Fibroblast of skin of scalp (primary cell): ENCODE data around the gene ZBTB43.

ENCODE experiments used
- DNase-seq: peaks from one replicate; pipeline ENCODE4 v3.0.0-alpha.2; 2013

The ZBTB43 gene

GRCh38 chr9:126830827-126831226 lies 26.0 kb downstream of the ZBTB43 start:
- DNase-seq = no peak

GRCh38 chr9:126832440-126832839 lies 27.6 kb downstream of the ZBTB43 start:
- no peak for DNase-seq

DNA sequence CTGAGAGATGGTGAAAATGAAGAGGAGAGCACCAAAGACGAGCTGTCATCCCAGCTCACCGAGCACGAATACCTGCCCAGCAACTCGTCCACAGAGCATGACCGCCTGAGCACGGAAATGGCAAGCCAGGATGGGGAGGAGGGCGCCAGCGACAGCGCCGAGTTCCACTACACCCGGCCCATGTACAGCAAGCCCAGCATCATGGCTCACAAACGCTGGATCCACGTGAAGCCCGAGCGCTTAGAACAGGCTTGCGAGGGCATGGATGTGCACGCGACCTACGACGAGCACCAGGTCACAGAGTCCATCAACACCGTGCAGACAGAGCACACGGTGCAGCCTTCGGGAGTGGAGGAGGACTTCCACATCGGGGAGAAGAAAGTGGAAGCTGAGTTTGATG lies 28.2 kb downstream of the ZBTB43 start:
- no peak for DNase-seq

GRCh38 chr9:126833710-126834345 lies 29.0 kb downstream of the ZBTB43 start:
- DNase-seq = no peak

DNA sequence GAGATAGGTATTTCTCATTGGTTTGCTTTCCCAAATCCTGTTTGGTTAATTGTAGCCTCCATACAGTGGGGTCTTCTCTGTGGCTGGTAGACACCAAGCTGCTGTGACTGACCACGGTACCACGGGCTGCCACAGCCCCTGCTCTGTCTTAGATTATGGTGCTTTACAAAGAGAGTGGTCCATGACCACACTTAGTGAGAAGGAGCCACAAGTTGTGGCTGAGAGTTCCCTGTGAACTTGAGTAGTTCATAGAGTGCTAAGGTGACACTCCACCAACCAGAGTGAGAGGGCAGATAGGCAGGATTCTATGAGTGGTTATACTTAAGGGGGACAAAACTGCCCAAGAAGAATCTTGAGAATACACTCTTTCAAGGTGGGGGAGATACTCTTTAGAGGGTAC lies 29.8 kb downstream of the ZBTB43 start:
- DNase-seq = no peak

DNA sequence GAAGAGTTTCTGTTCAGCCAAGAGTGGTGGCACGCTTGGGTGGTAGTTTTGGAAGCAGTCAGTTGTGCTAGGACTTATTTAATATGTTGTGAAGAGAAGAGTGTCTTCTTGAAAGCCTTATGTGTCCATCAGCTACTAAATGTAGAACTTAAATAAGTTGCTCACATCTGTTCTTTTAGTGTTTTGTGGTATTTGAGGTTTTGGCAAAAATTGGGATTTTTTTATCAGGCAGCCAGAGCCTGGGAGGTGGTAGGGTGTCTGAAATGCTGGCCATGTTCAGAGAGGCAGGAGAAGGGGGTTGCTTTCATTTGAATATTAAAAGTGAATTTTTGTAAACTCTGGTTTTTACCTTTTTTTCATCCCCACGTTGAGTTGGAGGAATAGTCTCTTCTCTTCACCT lies 31.4 kb downstream of the ZBTB43 start:
- peak; percentile 20 for DNase-seq

GRCh38 chr9:126838055-126838811 lies 33.4 kb downstream of the ZBTB43 start:
- DNase-seq = no peak

DNA sequence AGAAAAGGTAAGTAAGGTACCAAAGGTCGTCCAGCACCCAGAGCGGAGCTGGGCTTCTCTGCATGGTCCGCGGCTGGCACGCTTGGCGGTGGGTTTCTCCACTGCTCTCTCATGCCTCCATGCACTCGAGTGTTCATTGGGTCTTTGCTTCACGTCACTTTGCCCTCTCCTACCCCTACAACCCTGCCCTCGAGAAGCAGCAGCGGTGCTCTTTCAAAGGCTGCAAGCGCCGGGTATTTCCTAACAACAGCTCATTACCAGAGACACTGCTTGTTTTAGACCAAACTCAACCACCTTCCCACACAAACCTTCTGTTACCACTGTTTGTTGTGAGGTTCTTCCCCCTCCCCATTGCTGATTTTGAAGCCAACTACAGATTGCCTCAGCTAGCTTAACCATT lies 34.1 kb downstream of the ZBTB43 start:
- DNase-seq = no peak

DNA sequence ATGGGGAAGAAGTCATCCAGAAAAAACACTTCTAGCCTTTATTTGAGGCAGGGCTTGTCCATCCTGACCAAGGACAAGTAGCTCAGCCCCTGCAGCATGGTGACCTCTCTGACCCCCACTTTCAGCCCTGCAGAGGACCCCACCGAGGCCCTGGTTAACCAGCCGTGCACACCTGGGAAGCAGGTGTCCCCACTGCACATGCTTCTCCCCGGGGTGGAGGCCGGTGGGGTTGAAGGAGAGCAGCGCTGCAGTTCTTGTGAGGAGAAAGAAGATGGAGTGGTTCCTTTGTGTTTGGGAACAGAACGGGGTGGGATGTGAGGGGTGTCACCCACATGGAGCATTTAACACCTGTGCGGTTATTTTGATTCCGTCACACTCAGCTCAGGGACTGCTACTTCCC lies 34.5 kb downstream of the ZBTB43 start:
- no peak for DNase-seq

- DNase-seq = no peak
Measured at GRCh38 chr9:126842220-126842842, 37.5 kb downstream of the ZBTB43 start.

GRCh38 chr9:126842977-126843799 lies 38.3 kb downstream of the ZBTB43 start:
- no peak for DNase-seq

- DNase-seq = peak; percentile 78
Measured at GRCh38 chr9:126844085-126844484, 39.2 kb downstream of the ZBTB43 start.

- no peak for DNase-seq
Measured at GRCh38 chr9:126847051-126847450, 42.2 kb downstream of the ZBTB43 start.

GRCh38 chr9:126849591-126850225 lies 44.9 kb downstream of the ZBTB43 start:
- DNase-seq = no peak

GRCh38 chr9:126851286-126851880 lies 46.5 kb downstream of the ZBTB43 start:
- no peak for DNase-seq

DNA sequence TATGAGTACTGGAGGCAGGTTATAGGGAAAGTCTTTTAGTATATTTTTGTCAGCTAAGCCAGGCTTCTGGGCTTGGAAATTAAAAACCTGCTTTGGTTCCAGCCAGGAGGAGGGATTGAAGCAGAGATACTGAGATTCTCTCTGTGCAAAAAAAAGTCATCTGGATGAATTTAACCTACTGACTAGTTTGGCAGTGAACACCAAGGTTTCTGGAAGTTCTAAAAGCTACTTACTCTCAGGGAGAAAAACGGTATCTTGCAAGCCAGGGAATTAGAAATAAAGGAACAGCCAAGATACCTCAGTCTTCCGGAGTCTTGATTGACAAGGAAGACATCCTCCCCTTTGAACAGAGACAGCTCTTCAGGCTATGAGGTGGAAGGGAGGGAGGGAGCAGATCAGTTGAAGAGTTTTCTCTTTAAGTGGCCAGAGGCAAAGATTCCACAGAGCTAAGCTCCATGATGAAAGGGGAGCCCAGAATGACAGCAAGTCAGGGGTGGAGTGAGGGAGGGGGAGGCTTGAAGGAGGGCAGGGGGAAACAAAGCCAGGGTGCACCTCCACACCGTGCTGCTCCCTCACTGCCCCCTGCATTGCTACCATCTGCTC lies 47.3 kb downstream of the ZBTB43 start:
- no peak for DNase-seq

GRCh38 chr9:126853667-126854066 lies 48.8 kb downstream of the ZBTB43 start:
- peak; percentile 47 for DNase-seq

- DNase-seq = no peak
Measured at GRCh38 chr9:126854734-126855133, 49.9 kb downstream of the ZBTB43 start.

DNA sequence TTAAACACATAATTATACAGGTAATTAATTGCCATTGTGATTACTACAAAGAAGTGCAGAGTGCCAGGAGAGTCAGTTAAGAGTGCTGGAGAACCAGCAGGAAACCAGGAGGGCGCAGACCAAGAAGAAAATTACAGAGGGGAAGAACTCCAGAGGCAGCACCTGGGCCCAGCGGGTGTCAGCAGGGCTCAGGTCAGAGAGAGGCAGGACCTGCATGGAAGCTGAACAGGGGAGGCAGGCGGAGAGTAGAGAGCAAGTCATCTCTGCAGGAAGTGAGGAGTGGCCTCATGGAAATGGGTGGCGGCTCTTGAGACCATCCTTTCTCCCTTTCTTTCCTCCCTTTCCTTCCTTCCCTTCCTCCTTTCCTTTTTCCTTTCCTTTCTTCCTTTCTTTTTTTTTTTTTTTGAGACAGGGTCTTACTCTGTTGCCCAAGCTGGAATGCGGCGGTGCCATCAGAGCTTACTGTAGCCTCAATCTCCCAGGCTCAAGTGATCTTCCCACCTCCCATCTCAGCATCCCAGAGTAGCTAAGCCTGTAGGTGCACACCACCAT lies 51.6 kb downstream of the ZBTB43 start:
- DNase-seq = no peak

GRCh38 chr9:126857261-126857960 lies 52.6 kb downstream of the ZBTB43 start:
- DNase-seq = no peak

DNA sequence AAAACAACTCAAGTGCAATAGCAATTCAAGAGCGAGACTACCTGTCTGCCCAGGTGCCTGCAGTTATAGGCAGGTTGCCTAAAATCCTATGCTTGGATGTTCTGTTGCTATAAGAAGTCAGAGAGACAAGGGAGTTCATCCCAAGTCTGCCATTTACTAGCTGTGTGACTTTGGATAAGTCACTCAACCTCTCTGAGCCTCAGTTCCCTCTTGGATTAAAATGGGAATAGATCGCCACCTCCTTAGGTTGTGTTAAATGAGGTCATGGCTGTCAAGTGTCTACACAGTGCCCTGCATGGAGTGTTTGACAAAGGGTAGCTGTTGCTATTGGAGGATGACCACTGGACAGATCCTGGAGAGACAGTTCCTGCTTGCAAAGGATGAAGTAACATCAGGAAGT lies 54.3 kb downstream of the ZBTB43 start:
- DNase-seq = no peak
